Measurements from ENCODE around the gene ZIC1. TPM values are rescaled to one million over a fixed set of nuclear protein-coding genes. Genes with fewer than 3 reads are reported as not detected.

The ZIC1 gene
- total RNA-seq, 1 donor from 2014 or later, result not detected

- Mint-ChIP-seq H3K27ac (ENCODE audit: unreplicated experiment) (no peak overlapping the region), H3K36me3 (ENCODE audit: unreplicated experiment) (no peaks in the 10 kb centered on the region), H3K4me3 (ENCODE audit: unreplicated experiment) (no peak overlapping the region)
Observed at GRCh38 chr3:147396712-147397046, 12.5 kb upstream of the ZIC1 start.

GRCh38 chr3:147397155-147397874 is 11.8 kb upstream of the ZIC1 start:
- Mint-ChIP-seq H3K9me3 (ENCODE audit: unreplicated experiment) (peaks cover 18% of the 10 kb centered on the region), H3K4me1 (ENCODE audit: low read depth, unreplicated experiment) (peaks cover 8% of the 10 kb centered on the region), H3K4me3 (ENCODE audit: unreplicated experiment) (peak overlapping the region; percentile 53), H3K36me3 (ENCODE audit: unreplicated experiment) (no peaks in the 10 kb centered on the region), H3K27ac (ENCODE audit: unreplicated experiment) (no peak overlapping the region), H3K27me3 (ENCODE audit: unreplicated experiment) (peaks cover 55% of the 10 kb centered on the region)
- DNase-seq, result no peak
- no peak for TF ChIP-seq CTCF (IDR thresholded peaks at IDR 0.05; ENCODE audit: partially characterized antibody, unreplicated experiment)

More at GRCh38 chr3:147396712-147397046, 12.5 kb upstream of the ZIC1 start:
- Mint-ChIP-seq H3K27me3 (ENCODE audit: unreplicated experiment) (peaks cover 58% of the 10 kb centered on the region), H3K4me1 (ENCODE audit: low read depth, unreplicated experiment) (peaks cover 8% of the 10 kb centered on the region), H3K9me3 (ENCODE audit: unreplicated experiment) (peaks cover 18% of the 10 kb centered on the region)
- no peak for DNase-seq
- TF ChIP-seq CTCF (IDR thresholded peaks at IDR 0.05; ENCODE audit: partially characterized antibody, unreplicated experiment), result no peak

GRCh38 chr3:147397875-147398812 is 11.0 kb upstream of the ZIC1 start:
- no peak overlapping the region for H3K27ac Mint-ChIP-seq (ENCODE audit: unreplicated experiment)
- TF ChIP-seq CTCF (IDR thresholded peaks at IDR 0.05; ENCODE audit: partially characterized antibody, unreplicated experiment), result no peak
- no peak for DNase-seq
- peaks cover 50% of the 10 kb centered on the region for H3K27me3 Mint-ChIP-seq (ENCODE audit: unreplicated experiment)
- H3K4me1 Mint-ChIP-seq (ENCODE audit: low read depth, unreplicated experiment), result peaks cover 3% of the 10 kb centered on the region
- no peaks in the 10 kb centered on the region for H3K36me3 Mint-ChIP-seq (ENCODE audit: unreplicated experiment)
- peak overlapping the region; percentile 53 for H3K4me3 Mint-ChIP-seq (ENCODE audit: unreplicated experiment)
- H3K9me3 Mint-ChIP-seq (ENCODE audit: unreplicated experiment), result peaks cover 15% of the 10 kb centered on the region

- no peak for TF ChIP-seq CTCF (IDR thresholded peaks at IDR 0.05; ENCODE audit: partially characterized antibody, unreplicated experiment)
- Mint-ChIP-seq H3K4me3 (ENCODE audit: unreplicated experiment) (no peak overlapping the region), H3K36me3 (ENCODE audit: unreplicated experiment) (no peaks in the 10 kb centered on the region), H3K27ac (ENCODE audit: unreplicated experiment) (no peak overlapping the region), H3K4me1 (ENCODE audit: low read depth, unreplicated experiment) (peaks cover 1% of the 10 kb centered on the region), H3K9me3 (ENCODE audit: unreplicated experiment) (peaks cover 13% of the 10 kb centered on the region), H3K27me3 (ENCODE audit: unreplicated experiment) (peaks cover 50% of the 10 kb centered on the region)
- DNase-seq, result no peak
Observed at GRCh38 chr3:147398813-147399534, 10.2 kb upstream of the ZIC1 start.

Data from glutamatergic neuron (in vitro differentiated cells).